Lower leg skin (tissue), 4 donors: ENCODE measurements around the gene HIPK2. TPM values are rescaled to one million over a fixed set of nuclear protein-coding genes. Genes with fewer than 3 reads are reported as not detected.
A peak's percentile ranks its signal among the peaks of the same experiment; 100 is the strongest.

Source experiments
- DNase-seq, 2 donors: peaks; one replicate each; pipeline ENCODE4 v3.0.0-alpha.2; 2019; ENCODE audit warnings: low spot score in 2 of 2
- H3K4me3 ChIP-seq: fragments of 200-600 bp; sonication (generic); 2 replicates; pipeline ENCODE4 v1.5.1; 2017; ENCODE audit warnings: mild to moderate bottlenecking, low read depth; ENCODE audit not compliant: poor library complexity, severe bottlenecking
- POLR2A ChIP-seq, 2 donors: fragments of 450-650 bp; IDR thresholded peaks; one replicate each; pipeline ENCODE4 v1.6.1; 2016 to 2017; ENCODE audit warnings: antibody characterized with exemption in 2 of 2, mild to moderate bottlenecking in 1 of 2, moderate library complexity in 1 of 2
- WGBS, 2 donors: methylation state at CpG; one replicate each; pipeline ENCODE4 v1.1.5; 2018; 5-methylcytosine and 5-hydroxymethylcytosine counted together
- intact Hi-C: fragments of 100-400 bp; cut with DNase I; formaldehyde crosslinking; loops from one replicate; pipeline ENCODE4 v1.15.0; 2023; ENCODE audit warnings: low total_unique reads
- total RNA-seq, 4 donors: library from RNA; depleted of rRNA; stranded (reverse); fragments of >200 nt; gene quantifications; one replicate each; pipeline ENCODE4 v1.1.0, GENCODE V29; 2016
- TF ChIP-seq, protein P1 (sequence below), 3 donors: fragments of 450-650 bp; IDR thresholded peaks; one replicate each; pipeline ENCODE4 v1.5.1; 2016; ENCODE audit warnings: antibody characterized with exemption in 3 of 3, mild to moderate bottlenecking in 3 of 3, moderate library complexity in 2 of 3

The HIPK2 gene
- total RNA-seq, 4 donors from 2014 or later = 4.5 to 14.9 (median 10.4) TPM

DNA sequence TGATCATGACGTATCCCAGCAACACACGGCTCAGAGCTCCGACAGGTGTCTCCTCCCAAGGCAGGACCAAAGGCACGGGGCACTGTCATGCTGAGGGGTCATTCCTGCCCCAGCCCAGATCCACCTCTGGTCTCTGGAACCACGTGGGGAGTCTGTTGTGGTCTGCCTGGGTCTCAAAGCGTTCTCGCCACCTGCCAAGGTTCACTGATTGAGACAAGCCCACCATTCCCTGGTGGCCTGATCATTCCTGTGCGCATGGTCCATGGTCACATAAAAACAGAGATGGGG is 83.5 kb downstream of the HIPK2 start:
- no peak for TF ChIP-seq POLR2A (IDR thresholded peaks at IDR 0.05)
- TF ChIP-seq, protein P1, sequence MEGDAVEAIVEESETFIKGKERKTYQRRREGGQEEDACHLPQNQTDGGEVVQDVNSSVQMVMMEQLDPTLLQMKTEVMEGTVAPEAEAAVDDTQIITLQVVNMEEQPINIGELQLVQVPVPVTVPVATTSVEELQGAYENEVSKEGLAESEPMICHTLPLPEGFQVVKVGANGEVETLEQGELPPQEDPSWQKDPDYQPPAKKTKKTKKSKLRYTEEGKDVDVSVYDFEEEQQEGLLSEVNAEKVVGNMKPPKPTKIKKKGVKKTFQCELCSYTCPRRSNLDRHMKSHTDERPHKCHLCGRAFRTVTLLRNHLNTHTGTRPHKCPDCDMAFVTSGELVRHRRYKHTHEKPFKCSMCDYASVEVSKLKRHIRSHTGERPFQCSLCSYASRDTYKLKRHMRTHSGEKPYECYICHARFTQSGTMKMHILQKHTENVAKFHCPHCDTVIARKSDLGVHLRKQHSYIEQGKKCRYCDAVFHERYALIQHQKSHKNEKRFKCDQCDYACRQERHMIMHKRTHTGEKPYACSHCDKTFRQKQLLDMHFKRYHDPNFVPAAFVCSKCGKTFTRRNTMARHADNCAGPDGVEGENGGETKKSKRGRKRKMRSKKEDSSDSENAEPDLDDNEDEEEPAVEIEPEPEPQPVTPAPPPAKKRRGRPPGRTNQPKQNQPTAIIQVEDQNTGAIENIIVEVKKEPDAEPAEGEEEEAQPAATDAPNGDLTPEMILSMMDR (IDR thresholded peaks at IDR 0.05) = no peak
- intact Hi-C loops = no loop called here
- 97% methylated on average over 8 of the region's 8 CpGs for WGBS, 2 donors
- H3K4me3 ChIP-seq = no peak overlapping the region
- no peak for DNase-seq

DNA sequence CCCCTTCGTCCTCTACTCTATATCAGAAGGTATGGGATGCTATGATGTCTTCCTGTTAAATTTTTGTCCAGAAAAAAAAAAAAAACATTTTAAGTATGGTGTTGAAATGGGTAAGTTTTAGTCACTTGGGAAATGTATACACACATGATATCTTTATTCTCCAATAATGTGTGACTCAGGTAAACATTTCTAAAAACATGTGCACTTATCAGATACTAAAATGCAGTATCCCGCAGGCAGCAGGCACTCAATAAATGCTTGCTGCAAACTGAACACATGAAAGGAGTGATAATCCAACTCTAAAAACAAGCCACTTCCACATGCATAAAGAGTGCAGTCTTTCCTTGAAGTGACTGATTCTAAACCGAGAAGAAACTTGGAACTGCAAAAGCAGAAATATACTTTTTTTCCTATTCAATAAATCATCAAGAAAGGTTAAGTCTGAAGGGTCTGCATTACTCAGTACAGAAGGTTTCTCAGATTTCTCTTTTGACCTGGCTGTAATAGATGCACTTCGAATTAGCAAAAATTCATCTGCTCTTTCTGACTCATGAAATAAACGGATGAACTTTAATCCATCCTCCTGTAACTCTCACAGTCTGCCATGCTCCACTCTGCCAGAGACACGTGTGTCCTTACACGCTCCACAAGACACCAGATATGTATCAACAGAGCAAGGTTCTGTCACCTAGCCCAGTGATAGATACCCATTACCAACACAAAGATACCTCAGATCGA is 84.0 kb downstream of the HIPK2 start:
- WGBS, 2 donors = 85 to 86% methylated on average over 8 of the region's 8 CpGs

DNA sequence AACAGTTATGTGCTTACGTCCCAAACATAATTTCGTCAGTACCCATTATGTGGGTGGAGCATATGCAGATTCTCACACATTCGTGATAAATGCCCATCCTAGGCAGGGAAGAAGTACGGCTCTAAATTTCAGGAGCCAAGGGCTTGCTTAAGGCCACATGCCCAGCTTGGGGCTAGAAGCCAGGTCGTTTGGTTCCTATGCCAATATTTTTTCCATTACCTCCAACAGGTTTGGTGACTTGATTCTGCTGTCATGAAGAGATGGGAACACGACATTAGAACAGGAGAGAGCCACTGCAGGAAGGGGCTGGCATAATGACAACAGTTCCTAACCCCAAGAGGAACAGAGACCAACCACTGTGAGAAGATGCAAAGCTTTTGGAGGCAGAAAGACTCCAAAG is 85.1 kb downstream of the HIPK2 start:
- intact Hi-C loops = no loop called here
- 63 to 67% methylated on average over 6 of the region's 6 CpGs for WGBS, 2 donors
- H3K4me3 ChIP-seq = no peak overlapping the region
- no peak for TF ChIP-seq POLR2A (IDR thresholded peaks at IDR 0.05)
- TF ChIP-seq, protein P1 (IDR thresholded peaks at IDR 0.05) = no peak
- DNase-seq = peak in 1 of 2 donors; percentile 53

More for the DNA sequence above, 84.0 kb downstream of the HIPK2 start:
- TF ChIP-seq, protein P1 (IDR thresholded peaks at IDR 0.05) = no peak
- TF ChIP-seq POLR2A (IDR thresholded peaks at IDR 0.05) = no peak
- no peak overlapping the region for H3K4me3 ChIP-seq
- DNase-seq = no peak
- intact Hi-C loops = no loop called here

DNA sequence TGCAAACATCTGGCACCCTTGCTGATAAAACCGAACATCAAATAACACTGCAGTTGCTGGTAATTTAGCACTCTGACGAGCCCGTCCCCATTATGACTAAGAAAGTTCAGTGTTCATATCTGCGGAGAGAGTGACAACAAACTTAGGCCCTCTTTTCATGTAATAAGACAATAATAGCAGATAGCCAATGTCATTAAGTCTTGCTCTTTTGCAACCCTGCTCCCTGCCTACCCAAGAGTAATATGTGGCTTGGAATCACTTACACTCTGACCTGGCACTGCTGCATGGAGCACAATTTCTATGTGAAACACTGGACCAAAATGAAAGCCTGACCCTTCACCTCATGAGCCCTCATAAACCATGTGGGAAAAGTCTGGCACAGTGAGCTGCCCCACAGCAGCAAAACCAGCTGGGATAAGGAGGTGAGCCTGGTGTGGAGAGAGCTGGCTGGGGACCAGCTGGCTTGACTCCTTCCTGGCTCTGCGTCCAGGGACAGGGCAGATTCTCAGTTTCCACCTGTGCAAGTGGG is 86.5 kb downstream of the HIPK2 start:
- TF ChIP-seq POLR2A (IDR thresholded peaks at IDR 0.05) = no peak
- TF ChIP-seq, protein P1 (IDR thresholded peaks at IDR 0.05) = no peak
- no peak for DNase-seq
- intact Hi-C loops = no loop called here
- no peak overlapping the region for H3K4me3 ChIP-seq
- WGBS, 2 donors = 73 to 79% methylated on average over 5 of the region's 5 CpGs

DNA sequence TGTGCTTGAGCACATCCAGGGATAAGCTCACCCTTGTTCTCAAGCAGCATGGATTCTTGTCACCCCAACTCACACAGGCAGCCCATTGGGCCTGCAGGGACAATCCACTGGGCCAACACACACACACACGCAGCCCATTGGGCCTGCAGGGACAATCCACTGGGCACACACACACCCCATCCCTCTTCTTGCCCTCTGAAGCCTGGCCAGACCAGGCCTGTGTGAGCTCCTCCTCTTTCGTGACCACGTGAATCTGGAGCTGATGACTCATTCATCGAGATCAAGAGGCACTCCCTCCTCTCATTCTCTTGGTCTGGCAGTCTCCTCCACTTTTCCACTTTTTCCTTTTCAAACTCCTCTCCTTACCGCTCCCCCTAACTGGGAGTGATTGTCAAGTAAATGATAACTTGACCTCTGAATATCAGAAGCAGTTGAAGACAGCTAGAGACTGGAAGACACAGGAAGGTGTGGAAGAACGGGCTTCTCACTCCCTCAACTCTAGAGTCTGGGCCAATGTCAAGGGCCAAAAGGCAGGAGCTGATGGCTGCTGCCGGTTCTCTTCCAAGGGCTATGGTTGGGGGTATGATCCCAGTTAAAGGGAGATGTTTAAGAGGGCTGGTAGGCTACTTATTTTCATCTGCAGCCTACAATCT is 89.7 kb downstream of the HIPK2 start:
- 50 to 54% methylated on average over 7 of the region's 7 CpGs for WGBS, 2 donors
- intact Hi-C loops = no loop called here
- no peak for DNase-seq
- no peak for TF ChIP-seq POLR2A (IDR thresholded peaks at IDR 0.05)
- TF ChIP-seq, protein P1 (IDR thresholded peaks at IDR 0.05) = no peak
- no peak overlapping the region for H3K4me3 ChIP-seq
